Measurements from ENCODE around the gene ADAM22.
"Not testable (repeated sequence)": the region's sequence is repeated elsewhere in the genome, so short reads cannot be mapped to it uniquely, and the experiment has no call there.

Gene ADAM22

DNA sequence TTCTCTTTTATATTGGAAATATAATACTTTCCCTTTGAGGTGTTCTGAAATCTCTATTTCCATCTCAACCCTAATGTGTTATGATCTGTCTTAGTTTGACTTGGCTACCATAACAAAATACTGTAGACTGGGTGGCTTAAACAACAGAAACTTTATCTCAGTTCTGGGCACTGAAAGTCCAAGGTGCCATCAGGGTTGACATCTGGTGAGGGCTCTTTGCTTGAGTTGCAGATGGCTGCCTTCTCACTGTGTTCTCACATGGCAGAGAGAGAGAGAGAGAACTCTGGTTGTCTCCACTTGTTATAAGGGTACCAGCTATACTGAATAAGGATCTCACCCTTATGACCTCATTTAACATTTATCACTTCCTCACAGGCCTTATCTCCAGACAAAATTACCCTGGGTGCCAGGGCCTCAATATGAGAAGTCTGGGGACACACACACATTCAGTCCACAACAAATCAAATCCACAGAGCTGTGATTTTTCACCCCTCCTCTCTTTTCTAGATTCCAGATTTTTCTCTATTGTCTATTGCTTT is 181.3 kb downstream of the ADAM22 start:
- DNase-seq, result no peak

GRCh38 chr7:88115816-88116215 is 181.8 kb downstream of the ADAM22 start:
- no peak for DNase-seq

- no peak for DNase-seq
Observed at GRCh38 chr7:88116235-88116795, 182.3 kb downstream of the ADAM22 start.

GRCh38 chr7:88117325-88117724 is 183.3 kb downstream of the ADAM22 start:
- no peak for DNase-seq

DNA sequence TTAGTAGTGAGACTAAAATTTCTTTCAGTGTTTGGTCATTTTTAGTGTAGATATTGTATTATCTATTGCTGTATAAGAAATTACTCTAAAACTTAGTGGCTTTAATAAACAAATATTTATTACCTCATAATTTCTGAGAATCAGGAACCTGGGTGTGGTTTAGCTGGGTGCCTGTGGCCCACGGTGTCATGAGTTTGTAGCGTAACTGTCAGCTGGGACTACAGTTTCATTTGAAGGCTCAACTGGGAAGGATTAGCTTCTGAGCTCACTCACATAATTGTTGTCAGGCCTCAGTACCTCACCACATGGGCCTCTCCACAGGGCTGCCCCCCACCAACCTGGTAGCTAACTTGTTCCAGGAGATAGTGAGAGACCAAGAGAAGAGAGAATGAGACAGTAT is 187.3 kb downstream of the ADAM22 start:
- no peak for DNase-seq

GRCh38 chr7:88127637-88128290 is 193.7 kb downstream of the ADAM22 start:
- DNase-seq, result no peak

DNA sequence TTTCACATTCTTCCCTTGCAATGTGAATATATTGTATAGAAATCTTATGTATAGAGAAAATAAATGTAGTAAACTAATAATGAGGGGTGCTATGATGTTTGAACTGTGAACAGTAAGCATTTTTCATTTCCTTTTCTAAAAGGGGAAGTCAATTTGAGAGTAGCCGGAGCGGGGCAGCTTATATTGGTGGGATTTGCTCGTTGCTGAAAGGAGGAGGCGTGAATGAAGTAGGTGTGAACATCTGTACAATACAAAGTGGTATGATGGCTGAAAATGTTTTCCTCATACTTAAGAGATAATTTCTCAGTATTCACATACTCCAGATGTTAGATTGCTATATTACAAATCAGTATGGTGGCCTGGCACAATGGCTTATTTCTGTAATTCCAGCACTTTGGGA is 198.7 kb downstream of the ADAM22 start:
- no peak for DNase-seq

- no peak for DNase-seq
Observed at GRCh38 chr7:88140947-88141346, 206.9 kb downstream of the ADAM22 start.

DNA sequence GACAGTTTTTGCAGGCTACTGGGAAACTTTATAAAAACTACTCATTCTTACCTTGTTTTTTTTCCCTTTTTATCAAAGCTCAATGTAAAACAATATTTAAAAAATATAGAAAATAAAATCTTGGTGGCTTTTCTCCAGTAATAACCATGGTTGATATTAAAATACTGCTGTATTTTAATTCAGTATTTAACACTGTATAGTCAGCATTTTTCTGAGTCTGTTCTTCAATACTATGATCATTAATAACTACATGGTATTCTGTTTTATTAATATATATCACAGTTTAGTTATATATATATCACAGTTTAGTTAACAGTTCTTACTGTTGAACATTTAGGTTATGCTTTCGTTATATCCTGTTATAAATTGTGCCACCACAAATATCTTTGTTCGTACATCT is 207.4 kb downstream of the ADAM22 start:
- DNase-seq, result no peak

DNA sequence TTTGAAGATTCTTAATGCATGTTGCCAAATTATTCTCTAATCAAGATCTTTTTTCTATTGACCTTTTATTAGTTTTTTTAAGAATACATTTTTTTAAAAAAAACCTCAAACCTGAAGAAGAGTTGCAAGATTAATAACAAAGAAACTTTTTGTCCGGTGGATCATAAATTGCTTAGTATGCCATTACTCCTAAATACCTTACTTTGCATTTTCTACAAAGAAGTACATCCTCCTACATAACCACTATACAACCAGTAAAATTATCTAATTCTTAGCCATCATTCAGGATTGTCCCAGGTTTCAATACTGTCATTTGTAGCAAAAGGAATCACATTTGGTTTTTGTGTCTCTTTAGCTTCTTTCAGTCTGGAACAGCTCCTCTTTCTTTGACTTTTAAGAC is 207.9 kb downstream of the ADAM22 start:
- no peak for DNase-seq

DNA sequence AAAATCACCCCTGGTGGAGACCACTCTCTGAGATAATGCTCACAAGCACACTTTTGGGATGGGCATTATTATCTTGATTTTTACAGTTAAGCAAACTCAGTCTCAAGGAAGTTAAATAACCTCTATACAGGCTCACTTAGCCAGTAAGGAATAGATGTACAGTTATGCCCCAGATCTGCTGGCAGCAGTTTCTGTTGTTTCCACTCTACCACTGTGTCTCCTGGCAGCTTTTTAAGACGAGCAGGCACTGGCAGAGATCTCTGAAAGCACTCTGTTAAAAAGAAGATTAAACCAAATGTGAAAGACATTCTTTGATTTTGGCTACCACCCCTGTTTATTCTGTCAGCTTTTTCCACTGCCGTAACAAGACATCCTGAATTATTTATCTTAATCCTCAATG is 212.6 kb downstream of the ADAM22 start:
- no peak for DNase-seq

DNA sequence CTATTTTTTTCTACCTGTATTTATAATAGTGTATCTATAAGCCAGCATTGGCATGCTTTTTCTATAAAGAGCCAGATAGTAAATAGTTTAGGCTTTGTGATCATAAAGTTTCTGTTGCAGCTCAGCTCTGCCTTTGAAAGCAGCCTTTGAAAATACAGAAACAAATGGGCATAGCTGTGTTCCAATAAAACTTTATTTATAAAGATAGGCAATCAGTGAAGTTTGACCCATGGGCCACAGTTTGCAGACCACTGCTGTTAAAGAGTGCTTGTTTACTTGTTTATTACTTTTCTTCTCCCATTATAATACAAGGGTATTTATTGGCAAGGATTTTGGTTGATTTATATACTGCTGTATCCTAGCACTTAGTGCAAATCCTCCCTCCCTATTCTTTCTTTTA is 213.3 kb downstream of the ADAM22 start:
- no peak for DNase-seq

DNA sequence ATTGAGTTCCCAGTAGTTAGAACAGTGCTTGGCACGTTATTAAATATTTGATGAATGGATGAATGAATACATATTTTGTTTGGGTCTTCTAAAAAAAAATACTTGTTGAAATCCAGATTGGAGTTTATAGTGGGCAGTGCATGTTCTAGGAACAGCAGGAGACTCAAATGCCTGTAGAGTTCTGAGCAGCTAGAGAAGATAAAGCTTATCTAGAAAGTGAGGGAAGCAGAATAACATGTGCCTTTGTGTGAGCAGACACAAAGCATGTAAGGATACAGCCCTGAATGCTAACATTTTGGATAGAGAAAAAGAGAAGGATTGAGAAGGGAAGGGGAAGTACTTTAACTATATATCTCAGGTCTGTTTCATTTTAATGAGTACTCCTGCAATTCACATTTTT is 213.9 kb downstream of the ADAM22 start:
- no peak for DNase-seq

DNA sequence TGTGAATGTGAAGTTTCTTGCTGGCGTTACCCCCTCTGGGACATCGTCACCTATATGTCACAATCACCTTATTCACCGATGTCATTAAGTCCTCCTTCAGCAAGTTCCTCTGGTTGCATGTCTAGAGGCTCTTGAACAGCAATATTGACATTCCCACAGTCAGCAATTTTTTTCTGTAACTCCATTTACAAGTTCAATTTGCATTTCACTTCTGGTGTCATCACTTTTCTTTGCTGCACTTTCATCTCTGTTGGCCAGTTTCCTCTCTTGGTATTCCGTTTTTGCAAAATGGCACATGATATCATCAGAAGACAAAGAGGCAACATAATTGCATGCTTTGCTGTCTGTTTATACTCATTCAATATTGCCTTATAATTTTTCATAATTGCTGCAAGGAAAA is 216.0 kb downstream of the ADAM22 start:
- no peak for DNase-seq

DNA sequence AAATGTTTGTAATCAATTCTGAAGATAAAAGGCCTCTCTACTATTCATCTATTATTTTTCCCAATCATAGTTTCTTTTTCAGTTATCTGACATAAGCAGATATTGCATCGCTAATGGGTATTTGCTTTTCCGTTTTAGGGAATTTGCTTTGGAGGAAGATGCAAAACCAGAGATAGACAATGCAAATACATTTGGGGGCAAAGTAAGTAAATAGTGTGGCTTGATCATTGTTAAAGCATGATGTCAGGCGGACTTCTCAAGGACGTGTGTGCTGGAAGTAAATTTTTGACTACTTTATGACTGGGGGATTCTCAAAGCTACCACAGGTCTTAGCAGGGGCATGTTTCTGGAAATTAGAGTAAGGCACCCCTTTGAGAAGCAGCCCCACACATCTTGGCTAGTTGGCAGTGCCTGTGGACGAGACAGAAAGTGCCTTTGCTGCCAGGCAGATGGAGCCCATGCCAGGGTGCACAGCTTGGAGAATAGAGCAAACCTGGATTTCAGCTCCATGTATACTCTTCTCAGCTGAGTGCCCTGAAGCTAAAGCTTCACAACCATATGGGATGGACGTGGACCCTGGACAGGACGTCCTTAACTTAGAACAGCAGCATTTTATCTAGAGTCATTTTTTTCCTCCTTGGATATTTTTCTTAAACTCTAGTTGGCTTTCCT is 217.2 kb downstream of the ADAM22 start:
- no peak for DNase-seq

GRCh38 chr7:88153378-88153777 is 219.3 kb downstream of the ADAM22 start:
- no peak for DNase-seq

DNA sequence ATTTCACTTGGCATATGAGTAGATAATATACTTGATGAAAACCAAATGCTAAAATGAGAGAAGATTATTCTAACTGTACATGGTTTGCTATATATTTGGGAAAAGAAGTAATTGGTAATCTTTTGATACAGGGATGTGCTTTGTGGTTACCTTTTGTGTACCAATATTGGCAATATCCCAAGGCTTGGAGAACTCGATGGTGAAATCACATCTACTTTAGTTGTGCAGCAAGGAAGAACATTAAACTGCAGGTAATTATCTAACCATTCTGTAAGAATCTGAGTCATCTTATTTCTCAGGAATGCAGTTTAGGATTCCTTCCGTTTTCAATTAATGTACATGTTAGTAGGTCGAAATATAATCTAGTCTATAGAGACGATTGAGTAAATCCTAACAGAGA is 221.7 kb downstream of the ADAM22 start:
- DNase-seq, result no peak

GRCh38 chr7:88156356-88156755 is 222.3 kb downstream of the ADAM22 start:
- DNase-seq, result no peak

GRCh38 chr7:88159741-88160140 is 225.7 kb downstream of the ADAM22 start:
- DNase-seq, result not testable (repeated sequence)

DNA sequence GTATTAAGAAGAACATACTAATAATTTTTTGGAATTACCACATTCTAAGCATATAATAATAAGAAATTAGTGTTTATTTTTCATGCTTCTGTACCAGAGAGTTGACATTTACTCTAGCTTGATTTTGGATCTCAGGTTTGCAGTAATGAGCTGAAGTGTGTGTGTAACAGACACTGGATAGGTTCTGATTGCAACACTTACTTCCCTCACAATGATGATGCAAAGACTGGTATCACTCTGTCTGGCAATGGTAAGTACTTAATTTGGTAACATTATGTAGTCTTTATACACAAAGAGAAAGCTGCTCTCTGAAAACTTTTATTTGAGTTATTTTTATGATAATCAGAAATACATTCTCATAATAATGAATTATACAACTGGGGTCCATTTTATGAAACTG is 231.6 kb downstream of the ADAM22 start:
- no peak for DNase-seq

DNA sequence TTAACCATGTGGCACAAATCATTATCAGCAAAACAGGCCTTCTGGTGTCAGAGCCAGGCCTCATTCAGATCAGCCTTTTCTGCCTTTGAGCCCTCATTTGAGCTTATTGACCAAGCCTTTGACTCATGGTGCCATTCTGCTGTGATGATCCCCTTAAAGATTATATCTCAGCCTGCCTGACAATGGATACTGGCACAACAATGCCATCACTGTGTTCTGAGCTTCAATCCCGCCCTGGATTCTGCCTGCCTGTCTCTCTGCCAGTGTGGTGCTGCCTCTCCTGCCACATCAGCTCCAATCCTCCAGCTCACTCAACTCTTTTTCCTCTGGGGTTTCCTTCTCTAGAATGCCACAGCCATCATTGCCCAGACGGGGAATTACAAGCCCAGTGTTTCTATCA is 233.2 kb downstream of the ADAM22 start:
- no peak for DNase-seq

GRCh38 chr7:88167721-88168120 is 233.7 kb downstream of the ADAM22 start:
- DNase-seq, result no peak

DNA sequence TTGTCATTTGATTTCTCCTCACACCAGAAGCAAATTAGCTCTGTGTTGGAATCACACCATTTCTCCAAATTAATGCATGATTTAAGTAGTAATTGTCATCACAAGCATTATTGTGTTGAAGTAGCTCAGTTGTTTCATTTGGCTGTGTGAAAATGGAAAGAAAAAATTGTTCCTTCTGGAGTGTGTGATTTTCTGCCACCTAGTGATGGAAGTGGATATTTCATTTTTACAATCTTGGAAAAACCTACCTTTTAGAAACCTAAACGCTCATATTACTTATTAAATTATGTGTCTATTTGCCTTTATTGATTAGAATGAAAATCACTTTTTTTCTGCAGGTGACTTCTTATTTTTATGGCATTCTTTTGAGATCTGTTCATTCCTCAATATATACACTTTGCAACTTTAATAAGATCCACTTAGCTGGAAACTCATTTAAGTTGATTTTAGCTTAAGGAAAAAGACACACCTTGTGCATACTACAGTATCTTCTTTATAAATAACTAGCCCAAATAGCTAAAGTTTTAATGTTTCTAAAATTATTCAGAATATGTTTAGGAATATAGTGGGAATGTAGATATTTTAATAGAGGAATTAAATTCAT is 235.8 kb downstream of the ADAM22 start:
- no peak for DNase-seq

- DNase-seq, result no peak
Observed at GRCh38 chr7:88172842-88173241, 238.8 kb downstream of the ADAM22 start.

Measured in HCEC 1CT (cell line).